ENCODE measurements around the gene UNC80. TPM values are rescaled to one million over a fixed set of nuclear protein-coding genes. Genes with fewer than 3 reads are reported as not detected.

The UNC80 gene, protein sequence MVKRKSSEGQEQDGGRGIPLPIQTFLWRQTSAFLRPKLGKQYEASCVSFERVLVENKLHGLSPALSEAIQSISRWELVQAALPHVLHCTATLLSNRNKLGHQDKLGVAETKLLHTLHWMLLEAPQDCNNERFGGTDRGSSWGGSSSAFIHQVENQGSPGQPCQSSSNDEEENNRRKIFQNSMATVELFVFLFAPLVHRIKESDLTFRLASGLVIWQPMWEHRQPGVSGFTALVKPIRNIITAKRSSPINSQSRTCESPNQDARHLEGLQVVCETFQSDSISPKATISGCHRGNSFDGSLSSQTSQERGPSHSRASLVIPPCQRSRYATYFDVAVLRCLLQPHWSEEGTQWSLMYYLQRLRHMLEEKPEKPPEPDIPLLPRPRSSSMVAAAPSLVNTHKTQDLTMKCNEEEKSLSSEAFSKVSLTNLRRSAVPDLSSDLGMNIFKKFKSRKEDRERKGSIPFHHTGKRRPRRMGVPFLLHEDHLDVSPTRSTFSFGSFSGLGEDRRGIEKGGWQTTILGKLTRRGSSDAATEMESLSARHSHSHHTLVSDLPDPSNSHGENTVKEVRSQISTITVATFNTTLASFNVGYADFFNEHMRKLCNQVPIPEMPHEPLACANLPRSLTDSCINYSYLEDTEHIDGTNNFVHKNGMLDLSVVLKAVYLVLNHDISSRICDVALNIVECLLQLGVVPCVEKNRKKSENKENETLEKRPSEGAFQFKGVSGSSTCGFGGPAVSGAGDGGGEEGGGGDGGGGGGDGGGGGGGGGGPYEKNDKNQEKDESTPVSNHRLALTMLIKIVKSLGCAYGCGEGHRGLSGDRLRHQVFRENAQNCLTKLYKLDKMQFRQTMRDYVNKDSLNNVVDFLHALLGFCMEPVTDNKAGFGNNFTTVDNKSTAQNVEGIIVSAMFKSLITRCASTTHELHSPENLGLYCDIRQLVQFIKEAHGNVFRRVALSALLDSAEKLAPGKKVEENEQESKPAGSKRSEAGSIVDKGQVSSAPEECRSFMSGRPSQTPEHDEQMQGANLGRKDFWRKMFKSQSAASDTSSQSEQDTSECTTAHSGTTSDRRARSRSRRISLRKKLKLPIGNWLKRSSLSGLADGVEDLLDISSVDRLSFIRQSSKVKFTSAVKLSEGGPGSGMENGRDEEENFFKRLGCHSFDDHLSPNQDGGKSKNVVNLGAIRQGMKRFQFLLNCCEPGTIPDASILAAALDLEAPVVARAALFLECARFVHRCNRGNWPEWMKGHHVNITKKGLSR (N-terminal part only)
- not detected in 2 replicates for total RNA-seq

DNA sequence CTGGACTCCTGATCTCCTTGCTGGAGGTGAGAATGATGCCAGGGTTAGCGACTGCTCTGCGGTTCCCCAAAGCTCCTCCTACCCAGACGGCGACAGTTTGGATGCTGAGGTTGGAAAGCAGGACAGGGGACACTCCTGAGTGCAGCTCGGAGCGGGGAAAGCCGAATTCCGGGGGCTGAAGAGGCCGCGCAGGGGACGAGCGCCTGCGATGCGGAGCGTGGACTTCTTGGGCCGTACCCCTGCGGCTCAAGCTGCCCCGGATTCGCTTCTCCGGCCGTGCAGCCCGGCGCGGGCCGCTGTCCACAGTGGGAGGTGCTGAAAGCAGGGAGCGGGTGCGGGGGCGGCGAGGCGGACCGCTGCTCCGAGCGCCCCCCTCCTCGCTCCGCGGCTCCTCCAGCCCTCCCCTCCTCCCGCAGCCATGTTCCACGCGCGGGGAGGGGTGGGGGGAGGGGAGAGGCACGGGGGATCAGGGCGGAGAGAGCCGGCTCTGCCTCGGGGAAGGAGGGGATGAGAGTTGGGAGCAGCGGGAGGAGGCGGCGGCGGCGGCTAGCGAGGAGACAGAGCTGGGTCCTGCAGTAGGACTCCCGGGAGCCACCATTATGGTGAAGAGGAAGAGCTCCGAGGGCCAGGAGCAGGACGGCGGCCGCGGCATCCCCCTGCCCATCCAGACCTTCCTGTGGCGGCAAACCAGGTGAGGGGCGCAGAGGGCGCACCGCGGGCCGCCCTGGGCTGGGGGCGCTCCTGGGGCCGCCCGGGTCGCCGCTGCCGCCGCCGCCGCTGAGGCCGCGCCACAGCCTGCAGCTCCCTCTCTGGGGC lies at the start of gene UNC80:
UNC80 (plus strand) TSS at position 359 of the 816 bp plus-strand sequence; CDS start at position 600, 241 bp downstream.

DNA sequence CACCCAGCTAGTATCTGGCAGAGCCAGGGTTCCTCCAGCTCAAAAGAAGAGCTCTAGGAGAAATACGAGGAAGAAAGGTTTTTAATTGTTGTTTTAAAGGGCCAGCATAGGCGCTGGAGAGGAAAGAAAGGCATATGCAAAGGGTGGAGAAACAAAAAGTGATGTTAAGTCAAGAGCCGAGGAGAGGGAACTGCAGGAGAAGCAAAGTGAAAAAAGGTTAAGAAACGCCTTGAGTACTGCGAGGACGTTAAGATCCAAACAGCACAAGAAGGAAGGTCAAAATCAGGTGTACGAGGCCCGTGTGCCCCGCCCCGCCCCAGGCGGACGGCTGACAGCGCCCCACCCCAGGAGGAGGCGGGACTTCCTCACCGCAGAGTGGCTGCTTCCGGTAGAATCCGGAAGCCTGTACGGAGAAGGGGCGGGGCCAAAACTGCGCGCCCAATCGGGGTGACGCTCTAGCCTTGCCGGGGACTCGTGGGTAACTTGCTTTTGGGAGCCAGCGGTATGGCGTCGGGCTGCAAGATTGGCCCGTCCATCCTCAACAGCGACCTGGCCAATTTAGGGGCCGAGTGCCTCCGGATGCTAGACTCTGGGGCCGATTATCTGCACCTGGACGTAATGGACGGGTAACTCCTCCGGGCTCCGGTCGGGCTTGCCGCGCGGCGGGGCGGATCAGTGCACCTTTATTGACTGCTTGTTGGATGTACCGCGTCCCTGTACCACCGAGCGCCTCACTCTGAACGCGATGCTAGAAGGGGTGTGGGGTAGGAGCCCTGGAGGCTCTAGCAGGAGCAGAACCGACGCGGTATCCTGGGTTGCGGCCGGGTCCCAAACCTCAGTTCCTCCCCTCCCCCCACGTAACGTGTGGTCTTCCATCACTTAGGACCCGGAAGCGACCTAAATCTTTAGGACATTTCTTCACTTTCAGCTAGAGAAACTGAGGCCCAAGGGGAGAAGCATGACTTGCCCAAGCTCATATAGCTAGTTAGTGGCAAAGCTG lies 230.8 kb downstream of the UNC80 start, which contains the start of gene RPE:
RPE (plus strand) TSS at position 481 of the 1,000 bp plus-strand sequence; CDS start at position 505, 24 bp downstream.

Other genes with a start within 250 kb of the UNC80 start
- 60.1 and 97.7 TPM in 2 replicates for gene RPE, start 230.8 kb downstream of the UNC80 start, total RNA-seq